ENCODE data around the gene KRTAP5-11. TPM values are rescaled to one million over a fixed set of nuclear protein-coding genes. Genes with fewer than 3 reads are reported as not detected.
"Not testable (repeated sequence)": the region's sequence is repeated elsewhere in the genome, so short reads cannot be mapped to it uniquely, and the experiment has no call there.

KRTAP5-11 gene
- total RNA-seq, 1 donor from 2014 or later, result not detected

GRCh38 chr11:71581826-71582225, 849 bp downstream of the KRTAP5-11 start:
- Mint-ChIP-seq H3K27ac (ENCODE audit: unreplicated experiment) (no peak overlapping the region), H3K4me1 (ENCODE audit: unreplicated experiment) (no peaks in the 10 kb centered on the region), H3K27me3 (ENCODE audit: unreplicated experiment) (peaks cover 28% of the 10 kb centered on the region), H3K9me3 (ENCODE audit: unreplicated experiment) (no peaks in the 10 kb centered on the region), H3K36me3 (ENCODE audit: unreplicated experiment) (no peaks in the 10 kb centered on the region), H3K4me3 (ENCODE audit: unreplicated experiment) (no peak overlapping the region)
- no peak for DNase-seq (ENCODE audit: extremely low spot score, unreplicated experiment)
- TF ChIP-seq CTCF (IDR thresholded peaks at IDR 0.05), result no peak

- H3K36me3 Mint-ChIP-seq (ENCODE audit: unreplicated experiment), result no peaks in the 10 kb centered on the region
- DNase-seq (ENCODE audit: extremely low spot score, unreplicated experiment), result no peak
- no peaks in the 10 kb centered on the region for H3K9me3 Mint-ChIP-seq (ENCODE audit: unreplicated experiment)
- TF ChIP-seq CTCF (IDR thresholded peaks at IDR 0.05), result peak; percentile 81
- H3K4me3 Mint-ChIP-seq (ENCODE audit: unreplicated experiment), result no peak overlapping the region
- H3K27ac Mint-ChIP-seq (ENCODE audit: unreplicated experiment), result no peak overlapping the region
- H3K27me3 Mint-ChIP-seq (ENCODE audit: unreplicated experiment), result peaks cover 24% of the 10 kb centered on the region
- no peaks in the 10 kb centered on the region for H3K4me1 Mint-ChIP-seq (ENCODE audit: unreplicated experiment)
Measured at GRCh38 chr11:71580057-71581003, 2.3 kb downstream of the KRTAP5-11 start.

GRCh38 chr11:71579513-71579912, 3.2 kb downstream of the KRTAP5-11 start:
- not testable (repeated sequence) for H3K36me3 Mint-ChIP-seq (ENCODE audit: unreplicated experiment); H3K4me1 Mint-ChIP-seq (ENCODE audit: unreplicated experiment); H3K27ac Mint-ChIP-seq (ENCODE audit: unreplicated experiment); DNase-seq (ENCODE audit: extremely low spot score, unreplicated experiment); H3K4me3 Mint-ChIP-seq (ENCODE audit: unreplicated experiment); H3K9me3 Mint-ChIP-seq (ENCODE audit: unreplicated experiment)
- peaks cover 24% of the 10 kb centered on the region for H3K27me3 Mint-ChIP-seq (ENCODE audit: unreplicated experiment)

GRCh38 chr11:71577469-71578004, 5.1 kb downstream of the KRTAP5-11 start:
- Mint-ChIP-seq H3K36me3 (ENCODE audit: unreplicated experiment) (no peaks in the 10 kb centered on the region), H3K4me1 (ENCODE audit: unreplicated experiment) (no peaks in the 10 kb centered on the region), H3K27me3 (ENCODE audit: unreplicated experiment) (peaks cover 24% of the 10 kb centered on the region), H3K4me3 (ENCODE audit: unreplicated experiment) (no peak overlapping the region), H3K9me3 (ENCODE audit: unreplicated experiment) (no peaks in the 10 kb centered on the region), H3K27ac (ENCODE audit: unreplicated experiment) (no peak overlapping the region)
- no peak for TF ChIP-seq CTCF (IDR thresholded peaks at IDR 0.05)
- no peak for DNase-seq (ENCODE audit: extremely low spot score, unreplicated experiment)

- H3K27ac Mint-ChIP-seq (ENCODE audit: unreplicated experiment); H3K4me3 Mint-ChIP-seq (ENCODE audit: unreplicated experiment); DNase-seq (ENCODE audit: extremely low spot score, unreplicated experiment); H3K36me3 Mint-ChIP-seq (ENCODE audit: unreplicated experiment); H3K4me1 Mint-ChIP-seq (ENCODE audit: unreplicated experiment); H3K9me3 Mint-ChIP-seq (ENCODE audit: unreplicated experiment): not testable (repeated sequence)
- peaks cover 21% of the 10 kb centered on the region for H3K27me3 Mint-ChIP-seq (ENCODE audit: unreplicated experiment)
Measured at GRCh38 chr11:71576688-71577465, 5.8 kb downstream of the KRTAP5-11 start.
